Liver (tissue), 3 donors: ENCODE data around the gene AFF4.

Experiments used
- CTCF ChIP-seq: fragments of 150-350 bp; IDR thresholded peaks from 2 replicates; pipeline ENCODE4 v1.5.1; 2017; ENCODE audit warnings: improper control_type of control experiment, low read depth, low read length; ENCODE audit not compliant: missing input control
- GABPA ChIP-seq, 2 donors: IDR thresholded peaks in 1 of 2; conservative IDR thresholded peaks in 1 of 2; 2 replicates each; pipeline ENCODE4 v1.6.1; 2016; ENCODE audit warnings: antibody characterized with exemption in 2 of 2, mild to moderate bottlenecking in 1 of 2, moderate library complexity in 1 of 2
- MAX ChIP-seq: IDR thresholded peaks from 2 replicates; pipeline ENCODE4 v1.6.1; 2016; ENCODE audit warnings: antibody characterized with exemption
- RAD21 ChIP-seq, 2 donors: IDR thresholded peaks; 2 replicates each; pipeline ENCODE4 v1.6.1; 2016; ENCODE audit warnings: antibody characterized with exemption in 2 of 2, mild to moderate bottlenecking in 2 of 2
- TAF1 ChIP-seq: conservative IDR thresholded peaks from 2 replicates; pipeline ENCODE4 v1.6.1; 2016; ENCODE audit warnings: antibody characterized with exemption, mild to moderate bottlenecking
- YY1 ChIP-seq: IDR thresholded peaks from 2 replicates; pipeline ENCODE4 v1.6.1; 2016; ENCODE audit warnings: antibody characterized with exemption, mild to moderate bottlenecking
- donor health status: healthy.
- donor health status: healthy.

- no peak for TF ChIP-seq YY1
- TF ChIP-seq RAD21 (IDR thresholded peaks at IDR 0.05) = no peak
- TF ChIP-seq CTCF = no peak
- TF ChIP-seq MAX = no peak
- TF ChIP-seq GABPA (IDR thresholded peaks at IDR 0.05 in 1 of 2, conservative IDR thresholded peaks at IDR 0.05 in 1 of 2) = no peak
- TF ChIP-seq TAF1 = no peak
Observed at GRCh38 chr5:132865668-132866341, 97.6 kb downstream of the AFF4 start.
